HepG2 (cell line): ENCODE measurements around the gene NFILZ. TPM values are rescaled to one million over a fixed set of nuclear protein-coding genes. Genes with fewer than 3 reads are reported as not detected.

Experiments
- AGO2 ChIP-seq: fragments of 200-400 bp; formaldehyde crosslinking; optimal IDR thresholded peaks from 2 replicates; pipeline ENCODE3; 2017; ENCODE audit warnings: mild to moderate bottlenecking, low read depth, low read length, moderate library complexity
- ATF1 ChIP-seq: IDR thresholded peaks from 2 replicates; pipeline ENCODE4 v1.6.1; 2016; ENCODE audit warnings: mild to moderate bottlenecking, control low read depth
- FOXO1 ChIP-seq: sonication (generic); formaldehyde crosslinking; IDR thresholded peaks from 2 replicates; pipeline ENCODE4 v1.4.0; 2020; ENCODE audit warnings: missing genetic modification reagents
- FOXP1 ChIP-seq, 2 experiments: fragments of 450-650 bp in 1 of 2; IDR thresholded peaks; 2 replicates each; pipeline ENCODE4 v1.6.1; 2017 to 2018; ENCODE audit warnings: antibody characterized with exemption in 1 of 2
- GLI4 ChIP-seq: sonication (generic); formaldehyde crosslinking; IDR thresholded peaks from 2 replicates; pipeline ENCODE4 v1.5.1; 2020; ENCODE audit warnings: missing genetic modification reagents, mild to moderate bottlenecking, moderate library complexity, borderline replicate concordance
- IRX3 ChIP-seq: sonication (generic); formaldehyde crosslinking; IDR thresholded peaks from 2 replicates; pipeline ENCODE4 v1.8.1; 2023; ENCODE audit warnings: mild to moderate bottlenecking, low read depth, missing genetic modification reagents, borderline replicate concordance
- KDM2A ChIP-seq: sonication (generic); formaldehyde crosslinking; IDR thresholded peaks from 2 replicates; pipeline ENCODE4 v1.4.0; 2020; ENCODE audit warnings: low read depth, missing genetic modification reagents, borderline replicate concordance
- KDM3A ChIP-seq: IDR thresholded peaks from 2 replicates; pipeline ENCODE4 v1.6.1; 2018; ENCODE audit warnings: low read depth, missing compliant biosample characterization
- MXD4 ChIP-seq: IDR thresholded peaks from 2 replicates; pipeline ENCODE4 v1.6.1; 2016; ENCODE audit warnings: mild to moderate bottlenecking, missing biosample characterization, missing genetic modification reagents
- NFE2L1 ChIP-seq: sonication (generic); formaldehyde crosslinking; IDR thresholded peaks from 2 replicates; pipeline ENCODE4 v1.4.0; 2020; ENCODE audit warnings: missing genetic modification reagents, mild to moderate bottlenecking, borderline replicate concordance
- TGIF2 ChIP-seq: IDR thresholded peaks from 2 replicates; pipeline ENCODE4 v1.6.1; 2016; ENCODE audit warnings: control low read depth, missing compliant biosample characterization
- TRIM24 ChIP-seq: sonication (generic); formaldehyde crosslinking; IDR thresholded peaks from 2 replicates; pipeline ENCODE4 v1.8.0; 2022; ENCODE audit warnings: mild to moderate bottlenecking, missing genetic modification reagents
- ZMAT3 ChIP-seq: sonication (generic); formaldehyde crosslinking; conservative IDR thresholded peaks from 2 replicates; pipeline ENCODE4 v1.7.0; 2021; ENCODE audit warnings: missing genetic modification reagents
- ZNF10 ChIP-seq: sonication (generic); formaldehyde crosslinking; IDR thresholded peaks from 2 replicates; pipeline ENCODE4 v1.4.0; 2020; ENCODE audit warnings: mild to moderate bottlenecking, low read depth, missing genetic modification reagents, borderline replicate concordance
- ZNF101 ChIP-seq: sonication (generic); formaldehyde crosslinking; IDR thresholded peaks from 2 replicates; pipeline ENCODE4 v1.4.0; 2020; ENCODE audit warnings: mild to moderate bottlenecking, low read depth, missing genetic modification reagents, borderline replicate concordance
- ZNF138 ChIP-seq: sonication (generic); formaldehyde crosslinking; IDR thresholded peaks from 2 replicates; pipeline ENCODE4 v1.5.0; 2020; ENCODE audit warnings: mild to moderate bottlenecking, low read depth, missing genetic modification reagents
- ZNF230 ChIP-seq: sonication (generic); formaldehyde crosslinking; IDR thresholded peaks from 2 replicates; pipeline ENCODE4 v1.4.0; 2020; ENCODE audit warnings: mild to moderate bottlenecking, missing genetic modification reagents
- ZNF235 ChIP-seq: sonication (generic); formaldehyde crosslinking; IDR thresholded peaks from 2 replicates; pipeline ENCODE4 v1.8.1; 2023; ENCODE audit warnings: mild to moderate bottlenecking, missing genetic modification reagents, borderline replicate concordance
- ZNF703 ChIP-seq: sonication (generic); formaldehyde crosslinking; IDR thresholded peaks from 2 replicates; pipeline ENCODE4 v1.5.1; 2020; ENCODE audit warnings: missing genetic modification reagents, mild to moderate bottlenecking, moderate library complexity, borderline replicate concordance
- ZNF737 ChIP-seq: sonication (generic); formaldehyde crosslinking; IDR thresholded peaks from 2 replicates; pipeline ENCODE4 v1.5.0; 2020; ENCODE audit warnings: missing genetic modification reagents, mild to moderate bottlenecking, borderline replicate concordance
- ZNF878 ChIP-seq: sonication (generic); formaldehyde crosslinking; IDR thresholded peaks from 2 replicates; pipeline ENCODE4 v1.8.1; 2023; ENCODE audit warnings: mild to moderate bottlenecking, missing genetic modification reagents, moderate library complexity
- polyA plus RNA-seq, 8 experiments: library from polyadenylated mRNA; depleted of rRNA in 3 of 8; stranded (reverse) in 7 of 8; unstranded in 1 of 8; fragments of >200 nt; fragmentation: Illumina TruSeq in 4 of 8; extraction: Trizol in 4 of 8; gene quantifications; 2 replicates each; pipeline versions ENCODE4 v1.2.1 to v1.2.3, GENCODE V29; 2011 to 2016; ENCODE audit warnings: low read depth in 4 of 8, missing spikeins in 1 of 8, mixed read lengths in 1 of 8; ENCODE audit not compliant: insufficient read depth in 1 of 8
- total RNA-seq, 5 experiments: library from RNA; depleted of rRNA; stranded (reverse); fragments of >200 nt; fragmentation: Illumina TruSeq; extraction: Trizol; gene quantifications; 2 replicates each; pipeline ENCODE4 v1.2.3, GENCODE V29; 2016; ENCODE audit warnings: low read depth in 1 of 5
- TF ChIP-seq, protein P1 (sequence below): sonication (generic); formaldehyde crosslinking; IDR thresholded peaks from 2 replicates; pipeline ENCODE4 v1.4.0; 2020; ENCODE audit warnings: missing genetic modification reagents; ENCODE audit errors: not compliant biosample characterization
- TF ChIP-seq, protein P2 (sequence below): sonication (generic); formaldehyde crosslinking; IDR thresholded peaks from 2 replicates; pipeline ENCODE4 v1.9.0; 2021; ENCODE audit warnings: missing genetic modification reagents, mild to moderate bottlenecking, borderline replicate concordance
- TF ChIP-seq, protein P3 (sequence below): sonication (generic); formaldehyde crosslinking; IDR thresholded peaks from 2 replicates; pipeline ENCODE4 v1.4.0; 2020; ENCODE audit warnings: mild to moderate bottlenecking, missing genetic modification reagents
- TF ChIP-seq, protein P4 (sequence below): sonication (generic); formaldehyde crosslinking; IDR thresholded peaks from 2 replicates; pipeline ENCODE4 v1.9.0; 2021; ENCODE audit warnings: missing genetic modification reagents, borderline replicate concordance

NFILZ gene
- total and polyA plus RNA-seq, 2 of the 13 experiments (the other 11 are each of a cell fraction or from before 2014, with no cell fraction given): not detected

DNA sequence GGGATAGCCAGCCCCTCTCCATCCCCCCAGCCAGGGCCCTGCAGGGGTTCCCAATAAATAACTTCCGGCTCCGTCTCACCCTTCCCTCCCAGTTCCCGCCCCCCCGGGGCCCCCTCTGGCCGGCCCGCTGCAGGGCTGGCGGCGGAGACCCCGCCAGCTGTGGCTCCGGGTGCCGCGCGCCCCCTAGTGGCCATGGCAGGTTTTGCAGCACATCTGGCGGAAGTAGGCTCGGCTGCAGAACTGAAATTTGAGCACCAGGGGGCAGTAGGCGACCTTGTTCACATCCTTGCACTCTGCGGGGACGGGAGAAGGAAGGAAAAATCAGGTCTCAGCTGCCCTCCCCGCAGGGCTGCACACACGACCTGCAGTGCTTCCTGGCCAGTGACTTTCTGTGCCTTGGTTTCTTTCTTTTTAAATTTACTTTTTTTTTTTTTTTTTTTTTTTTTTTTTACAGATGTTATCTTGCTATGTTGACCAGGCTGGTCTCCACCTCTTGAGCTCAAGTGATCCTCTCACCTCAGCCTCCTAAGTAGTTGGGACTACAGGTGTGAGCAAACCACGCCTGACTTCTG, 49.6 kb upstream of the NFILZ start (continued):
- no peak for TF ChIP-seq GLI4 (CRISPR knock-in tag)
- no peak for TF ChIP-seq ZNF10 (CRISPR knock-in tag)
- TF ChIP-seq MXD4 (CRISPR knock-in tag): 0 out of 2 replicates have a peak, but pooled peaks have one; percentile 38
- no peak for TF ChIP-seq ZNF138 (CRISPR knock-in tag)
- TF ChIP-seq IRX3: no peak
- TF ChIP-seq AGO2: no peak
- no peak for TF ChIP-seq ZNF235 (CRISPR knock-in tag)
- TF ChIP-seq ZNF230 (CRISPR knock-in tag): no peak
- no peak for TF ChIP-seq ZNF878 (CRISPR knock-in tag)
- TF ChIP-seq ZNF737 (CRISPR knock-in tag): no peak
- TF ChIP-seq, protein P1, sequence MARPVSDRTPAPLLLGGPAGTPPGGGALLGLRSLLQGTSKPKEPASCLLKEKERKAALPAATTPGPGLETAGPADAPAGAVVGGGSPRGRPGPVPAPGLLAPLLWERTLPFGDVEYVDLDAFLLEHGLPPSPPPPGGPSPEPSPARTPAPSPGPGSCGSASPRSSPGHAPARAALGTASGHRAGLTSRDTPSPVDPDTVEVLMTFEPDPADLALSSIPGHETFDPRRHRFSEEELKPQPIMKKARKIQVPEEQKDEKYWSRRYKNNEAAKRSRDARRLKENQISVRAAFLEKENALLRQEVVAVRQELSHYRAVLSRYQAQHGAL (CRISPR knock-in tag): no peak
- TF ChIP-seq KDM2A: peak; percentile 80
- TF ChIP-seq NFE2L1 (CRISPR knock-in tag): no peak
- TF ChIP-seq, protein P2, sequence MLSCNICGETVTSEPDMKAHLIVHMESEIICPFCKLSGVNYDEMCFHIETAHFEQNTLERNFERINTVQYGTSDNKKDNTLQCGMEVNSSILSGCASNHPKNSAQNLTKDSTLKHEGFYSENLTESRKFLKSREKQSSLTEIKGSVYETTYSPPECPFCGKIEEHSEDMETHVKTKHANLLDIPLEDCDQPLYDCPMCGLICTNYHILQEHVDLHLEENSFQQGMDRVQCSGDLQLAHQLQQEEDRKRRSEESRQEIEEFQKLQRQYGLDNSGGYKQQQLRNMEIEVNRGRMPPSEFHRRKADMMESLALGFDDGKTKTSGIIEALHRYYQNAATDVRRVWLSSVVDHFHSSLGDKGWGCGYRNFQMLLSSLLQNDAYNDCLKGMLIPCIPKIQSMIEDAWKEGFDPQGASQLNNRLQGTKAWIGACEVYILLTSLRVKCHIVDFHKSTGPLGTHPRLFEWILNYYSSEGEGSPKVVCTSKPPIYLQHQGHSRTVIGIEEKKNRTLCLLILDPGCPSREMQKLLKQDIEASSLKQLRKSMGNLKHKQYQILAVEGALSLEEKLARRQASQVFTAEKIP: no peak
- TF ChIP-seq ZNF703 (CRISPR knock-in tag): no peak
- TF ChIP-seq ZMAT3: no peak
- TF ChIP-seq TGIF2 (CRISPR knock-in tag): peak; percentile 40; the same call in 1 of the 2 replicates
- TF ChIP-seq, protein P3, sequence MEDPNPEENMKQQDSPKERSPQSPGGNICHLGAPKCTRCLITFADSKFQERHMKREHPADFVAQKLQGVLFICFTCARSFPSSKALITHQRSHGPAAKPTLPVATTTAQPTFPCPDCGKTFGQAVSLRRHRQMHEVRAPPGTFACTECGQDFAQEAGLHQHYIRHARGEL (CRISPR knock-in tag): no peak
- no peak for TF ChIP-seq TRIM24
- TF ChIP-seq ZNF101: no peak
- no peak for TF ChIP-seq FOXP1 (IDR thresholded peaks at IDR 0.05)
- 0 out of 2 replicates have a peak, but pooled peaks have one; percentile 17 for TF ChIP-seq FOXP1 (CRISPR knock-in tag; IDR thresholded peaks at IDR 0.05)
- TF ChIP-seq KDM3A (CRISPR knock-in tag): no peak
- TF ChIP-seq, protein P4, sequence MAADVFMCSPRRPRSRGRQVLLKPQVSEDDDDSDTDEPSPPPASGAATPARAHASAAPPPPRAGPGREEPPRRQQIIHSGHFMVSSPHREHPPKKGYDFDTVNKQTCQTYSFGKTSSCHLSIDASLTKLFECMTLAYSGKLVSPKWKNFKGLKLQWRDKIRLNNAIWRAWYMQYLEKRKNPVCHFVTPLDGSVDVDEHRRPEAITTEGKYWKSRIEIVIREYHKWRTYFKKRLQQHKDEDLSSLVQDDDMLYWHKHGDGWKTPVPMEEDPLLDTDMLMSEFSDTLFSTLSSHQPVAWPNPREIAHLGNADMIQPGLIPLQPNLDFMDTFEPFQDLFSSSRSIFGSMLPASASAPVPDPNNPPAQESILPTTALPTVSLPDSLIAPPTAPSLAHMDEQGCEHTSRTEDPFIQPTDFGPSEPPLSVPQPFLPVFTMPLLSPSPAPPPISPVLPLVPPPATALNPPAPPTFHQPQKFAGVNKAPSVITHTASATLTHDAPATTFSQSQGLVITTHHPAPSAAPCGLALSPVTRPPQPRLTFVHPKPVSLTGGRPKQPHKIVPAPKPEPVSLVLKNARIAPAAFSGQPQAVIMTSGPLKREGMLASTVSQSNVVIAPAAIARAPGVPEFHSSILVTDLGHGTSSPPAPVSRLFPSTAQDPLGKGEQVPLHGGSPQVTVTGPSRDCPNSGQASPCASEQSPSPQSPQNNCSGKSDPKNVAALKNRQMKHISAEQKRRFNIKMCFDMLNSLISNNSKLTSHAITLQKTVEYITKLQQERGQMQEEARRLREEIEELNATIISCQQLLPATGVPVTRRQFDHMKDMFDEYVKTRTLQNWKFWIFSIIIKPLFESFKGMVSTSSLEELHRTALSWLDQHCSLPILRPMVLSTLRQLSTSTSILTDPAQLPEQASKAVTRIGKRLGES: no peak
- TF ChIP-seq ATF1 (CRISPR knock-in tag): no peak
- peak; percentile 26; the same call in 1 of the 2 replicates for TF ChIP-seq FOXO1 (CRISPR knock-in tag)
